K562 (cell line): ENCODE results near the gene GPRIN1. TPM values are rescaled to one million over a fixed set of nuclear protein-coding genes. Genes with fewer than 3 reads are reported as not detected.

Experiments
- ZNF431 ChIP-seq: sonication (generic); formaldehyde crosslinking; IDR thresholded peaks from 2 replicates; pipeline ENCODE4 v1.8.0; 2022; ENCODE audit warnings: mild to moderate bottlenecking, missing genetic modification reagents
- polyA plus RNA-seq, 8 experiments: library from polyadenylated mRNA; depleted of rRNA in 4 of 8; stranded (reverse) in 5 of 8; unstranded in 3 of 8; fragments of >200 nt; fragmentation: Nextera tagmentation in 2 of 8; fragmentation: Illumina TruSeq in 1 of 8; extraction: Ambion mirVana in 2 of 8; extraction: Trizol in 1 of 8; gene quantifications; 2 replicates each; pipeline versions ENCODE4 v1.2.1 to v1.2.3, GENCODE V29; 2011 to 2014; ENCODE audit warnings: inconsistent platforms in 1 of 8, missing spikeins in 1 of 8
- total RNA-seq, 7 experiments: library from RNA; depleted of rRNA in 6 of 7; stranded (reverse); fragments of >200 nt in 6 of 7; fragmentation: Illumina TruSeq in 2 of 7; extraction: Trizol in 2 of 7; gene quantifications; 2 replicates each; pipeline versions ENCODE4 v1.2.1 to v1.2.3, GENCODE V29; 2011 to 2021; ENCODE audit warnings: low replicate concordance in 1 of 7
- TF ChIP-seq, protein P1 (sequence below): fragments of 250-450 bp; sonication (Bioruptor Pico); IDR thresholded peaks from 2 replicates; pipeline ENCODE4 v1.4.0; 2020
- TF ChIP-seq, protein P2 (sequence below), 2 experiments: fragments of 150-350 bp in 1 of 2; IDR thresholded peaks; 2 replicates each; pipeline ENCODE4 v1.6.1; 2012 to 2016; ENCODE audit warnings: low read depth in 2 of 2, low read length in 2 of 2, mild to moderate bottlenecking in 1 of 2, moderate library complexity in 1 of 2
- TF ChIP-seq, protein P3 (sequence below): fragments of 450-650 bp; IDR thresholded peaks from 2 replicates; pipeline ENCODE4 v1.6.1; 2016; ENCODE audit warnings: mild to moderate bottlenecking

GPRIN1 gene
- total and polyA plus RNA-seq, 9 of the 15 experiments (the other 6 are each of a cell fraction or from before 2014, with no cell fraction given) = 0.15 to 11.6 (median 4.4) TPM

DNA sequence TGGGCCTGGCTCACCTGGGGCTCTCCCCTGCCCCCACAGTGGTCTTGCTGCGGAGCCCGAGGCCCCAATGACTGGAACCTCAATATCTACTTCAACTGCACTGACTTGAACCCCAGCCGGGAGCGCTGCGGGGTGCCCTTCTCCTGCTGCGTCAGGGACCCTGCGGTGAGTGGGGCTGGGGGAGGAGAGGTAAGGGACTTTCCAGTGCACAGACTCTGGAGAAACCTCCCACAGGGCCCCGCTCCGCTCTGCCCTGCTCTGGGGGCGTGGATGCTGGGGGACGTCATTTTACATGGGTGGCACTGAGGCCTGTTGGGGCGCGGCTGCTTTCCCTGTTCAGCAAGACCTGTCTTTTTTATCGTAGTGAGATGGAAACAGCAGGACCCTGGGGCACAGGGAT is 44.9 kb upstream of the GPRIN1 start (continued):
- TF ChIP-seq, protein P1, sequence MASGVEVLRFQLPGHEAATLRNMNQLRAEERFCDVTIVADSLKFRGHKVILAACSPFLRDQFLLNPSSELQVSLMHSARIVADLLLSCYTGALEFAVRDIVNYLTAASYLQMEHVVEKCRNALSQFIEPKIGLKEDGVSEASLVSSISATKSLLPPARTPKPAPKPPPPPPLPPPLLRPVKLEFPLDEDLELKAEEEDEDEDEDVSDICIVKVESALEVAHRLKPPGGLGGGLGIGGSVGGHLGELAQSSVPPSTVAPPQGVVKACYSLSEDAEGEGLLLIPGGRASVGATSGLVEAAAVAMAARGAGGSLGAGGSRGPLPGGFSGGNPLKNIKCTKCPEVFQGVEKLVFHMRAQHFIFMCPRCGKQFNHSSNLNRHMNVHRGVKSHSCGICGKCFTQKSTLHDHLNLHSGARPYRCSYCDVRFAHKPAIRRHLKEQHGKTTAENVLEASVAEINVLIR = no peak
- TF ChIP-seq, protein P2, sequence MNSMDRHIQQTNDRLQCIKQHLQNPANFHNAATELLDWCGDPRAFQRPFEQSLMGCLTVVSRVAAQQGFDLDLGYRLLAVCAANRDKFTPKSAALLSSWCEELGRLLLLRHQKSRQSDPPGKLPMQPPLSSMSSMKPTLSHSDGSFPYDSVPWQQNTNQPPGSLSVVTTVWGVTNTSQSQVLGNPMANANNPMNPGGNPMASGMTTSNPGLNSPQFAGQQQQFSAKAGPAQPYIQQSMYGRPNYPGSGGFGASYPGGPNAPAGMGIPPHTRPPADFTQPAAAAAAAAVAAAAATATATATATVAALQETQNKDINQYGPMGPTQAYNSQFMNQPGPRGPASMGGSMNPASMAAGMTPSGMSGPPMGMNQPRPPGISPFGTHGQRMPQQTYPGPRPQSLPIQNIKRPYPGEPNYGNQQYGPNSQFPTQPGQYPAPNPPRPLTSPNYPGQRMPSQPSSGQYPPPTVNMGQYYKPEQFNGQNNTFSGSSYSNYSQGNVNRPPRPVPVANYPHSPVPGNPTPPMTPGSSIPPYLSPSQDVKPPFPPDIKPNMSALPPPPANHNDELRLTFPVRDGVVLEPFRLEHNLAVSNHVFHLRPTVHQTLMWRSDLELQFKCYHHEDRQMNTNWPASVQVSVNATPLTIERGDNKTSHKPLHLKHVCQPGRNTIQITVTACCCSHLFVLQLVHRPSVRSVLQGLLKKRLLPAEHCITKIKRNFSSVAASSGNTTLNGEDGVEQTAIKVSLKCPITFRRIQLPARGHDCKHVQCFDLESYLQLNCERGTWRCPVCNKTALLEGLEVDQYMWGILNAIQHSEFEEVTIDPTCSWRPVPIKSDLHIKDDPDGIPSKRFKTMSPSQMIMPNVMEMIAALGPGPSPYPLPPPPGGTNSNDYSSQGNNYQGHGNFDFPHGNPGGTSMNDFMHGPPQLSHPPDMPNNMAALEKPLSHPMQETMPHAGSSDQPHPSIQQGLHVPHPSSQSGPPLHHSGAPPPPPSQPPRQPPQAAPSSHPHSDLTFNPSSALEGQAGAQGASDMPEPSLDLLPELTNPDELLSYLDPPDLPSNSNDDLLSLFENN (IDR thresholded peaks at IDR 0.05; ENCODE audit: low read depth in 2 of 2, low read length in 2 of 2) = no peak
- TF ChIP-seq, protein P3, sequence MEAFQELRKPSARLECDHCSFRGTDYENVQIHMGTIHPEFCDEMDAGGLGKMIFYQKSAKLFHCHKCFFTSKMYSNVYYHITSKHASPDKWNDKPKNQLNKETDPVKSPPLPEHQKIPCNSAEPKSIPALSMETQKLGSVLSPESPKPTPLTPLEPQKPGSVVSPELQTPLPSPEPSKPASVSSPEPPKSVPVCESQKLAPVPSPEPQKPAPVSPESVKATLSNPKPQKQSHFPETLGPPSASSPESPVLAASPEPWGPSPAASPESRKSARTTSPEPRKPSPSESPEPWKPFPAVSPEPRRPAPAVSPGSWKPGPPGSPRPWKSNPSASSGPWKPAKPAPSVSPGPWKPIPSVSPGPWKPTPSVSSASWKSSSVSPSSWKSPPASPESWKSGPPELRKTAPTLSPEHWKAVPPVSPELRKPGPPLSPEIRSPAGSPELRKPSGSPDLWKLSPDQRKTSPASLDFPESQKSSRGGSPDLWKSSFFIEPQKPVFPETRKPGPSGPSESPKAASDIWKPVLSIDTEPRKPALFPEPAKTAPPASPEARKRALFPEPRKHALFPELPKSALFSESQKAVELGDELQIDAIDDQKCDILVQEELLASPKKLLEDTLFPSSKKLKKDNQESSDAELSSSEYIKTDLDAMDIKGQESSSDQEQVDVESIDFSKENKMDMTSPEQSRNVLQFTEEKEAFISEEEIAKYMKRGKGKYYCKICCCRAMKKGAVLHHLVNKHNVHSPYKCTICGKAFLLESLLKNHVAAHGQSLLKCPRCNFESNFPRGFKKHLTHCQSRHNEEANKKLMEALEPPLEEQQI = no peak
- TF ChIP-seq ZNF431 (CRISPR knock-in tag) = no peak
